Caco-2 (cell line): ENCODE data around the gene C17orf50. TPM values are rescaled to one million over a fixed set of nuclear protein-coding genes. Genes with fewer than 3 reads are reported as not detected.

ENCODE experiments used
- Bru-seq: library from RNA; stranded (reverse); fragments of 400-500 nt; gene quantifications from one replicate; lab custom pipeline; 2021; lab: Mats Ljungman, UMichigan
- BruChase-seq, 2 experiments: library from RNA; stranded (reverse); fragments of 400-500 nt; gene quantifications; one replicate each; lab custom pipeline; 2021; lab: Mats Ljungman, UMichigan
- BruUV-seq: library from RNA; stranded (reverse); fragments of 400-500 nt; replicated peaks from 2 replicates; lab custom pipeline; 2021; lab: Mats Ljungman, UMichigan
- CTCF ChIA-PET: fragments of 300-600 bp; sonication (Branson Sonifier 250); formaldehyde crosslinking; loops from one replicate; lab custom pipeline; 2022; ENCODE audit warnings: antibody characterized with exemption; lab: Charles Lee
- POLR2A ChIA-PET: fragments of 300-600 bp; sonication (Branson Sonifier 250); formaldehyde crosslinking; loops from one replicate; lab custom pipeline; 2022; ENCODE audit warnings: antibody characterized with exemption; lab: Charles Lee
- DNase-seq, 2 experiments: peaks; one replicate each; pipeline versions ENCODE4 v3.0.0 to v3.0.0-alpha.2; 2020 to 2022
- H3K27me3 ChIP-seq: replicated peaks from 2 replicates; pipeline ENCODE4 v1.6.0; 2011; ENCODE audit warnings: low read length; ENCODE audit not compliant: control insufficient read depth, insufficient read depth
- H3K36me3 ChIP-seq: 2 replicates; pipeline ENCODE4 v1.5.1; 2011; ENCODE audit warnings: low read length; ENCODE audit not compliant: control insufficient read depth, insufficient read depth
- H3K4me1 ChIP-seq: fragments of 250-450 bp; sonication (Bioruptor Pico); 2 replicates; pipeline ENCODE4 v1.5.1; 2020; ENCODE audit warnings: mild to moderate bottlenecking
- H3K4me3 ChIP-seq: 2 replicates; pipeline ENCODE4 v1.5.1; 2011; ENCODE audit warnings: low read depth, mild to moderate bottlenecking, control low read depth, low read length
- H3K9me3 ChIP-seq: fragments of 250-450 bp; sonication (Bioruptor Pico); 2 replicates; pipeline ENCODE4 v1.5.1; 2020; ENCODE audit warnings: mild to moderate bottlenecking, moderate library complexity
- H3K27ac Mint-ChIP-seq: one replicate; pipeline ENCODE4 v1.8.0; 2022; ENCODE audit warnings: mixed read lengths; ENCODE audit not compliant: unreplicated experiment
- H3K27me3 Mint-ChIP-seq: one replicate; pipeline ENCODE4 v1.8.0; 2022; ENCODE audit warnings: mixed read lengths; ENCODE audit not compliant: insufficient read depth, unreplicated experiment
- H3K36me3 Mint-ChIP-seq: one replicate; pipeline ENCODE4 v1.8.0; 2022; ENCODE audit warnings: mild to moderate bottlenecking, mixed read lengths; ENCODE audit not compliant: insufficient read depth, unreplicated experiment
- H3K4me1 Mint-ChIP-seq: one replicate; pipeline ENCODE4 v1.8.0; 2022; ENCODE audit warnings: low read depth, mixed read lengths; ENCODE audit not compliant: unreplicated experiment
- H3K4me3 Mint-ChIP-seq: one replicate; pipeline ENCODE4 v1.8.0; 2022; ENCODE audit warnings: mild to moderate bottlenecking, moderate library complexity, mixed read lengths; ENCODE audit not compliant: unreplicated experiment
- H3K9me3 Mint-ChIP-seq: one replicate; pipeline ENCODE4 v1.8.0; 2022; ENCODE audit warnings: mixed read lengths; ENCODE audit not compliant: unreplicated experiment
- intact Hi-C: fragments of 100-400 bp; cut with micrococcal nuclease; formaldehyde crosslinking; loops from one replicate; pipeline ENCODE4 v1.10.0; 2022; ENCODE audit not compliant: unreplicated experiment
- long read RNA-seq: library from polyadenylated mRNA; stranded (forward); transcript quantifications from one replicate; pipeline ENCODE4 v2.0.0, GENCODE V29; 2022
- total RNA-seq: library from RNA; stranded (reverse); gene quantifications from 2 replicates; pipeline ENCODE4 v1.2.3, GENCODE V29; 2022
- TF ChIP-seq, protein P1 (sequence below), 2 experiments: fragments of 200-600 bp in 1 of 2; IDR thresholded peaks; 1 replicate in 1 of 2; 2 replicates in 1 of 2; pipeline versions ENCODE4 v1.5.1 to v1.8.0; 2011 to 2022; ENCODE audit warnings: antibody characterized with exemption in 1 of 2, control low read depth in 1 of 2, inconsistent platforms in 1 of 2, low read depth in 1 of 2, low read length in 1 of 2, mild to moderate bottlenecking in 1 of 2, moderate library complexity in 1 of 2; ENCODE audit not compliant: insufficient read depth in 1 of 2, severe bottlenecking in 1 of 2, unreplicated experiment in 1 of 2

The C17orf50 gene
- total RNA-seq = not detected in 2 replicates
- not detected for Bru-seq, nascent RNA
- percentile 13 among the genes with signal in this experiment for BruChase-seq, experiment 1, labeled RNA remaining after a 2-hour chase
- not detected for BruChase-seq, experiment 2, labeled RNA remaining after a 6-hour chase
- long read RNA-seq, partial matches to known transcripts = 0 of 1 reads
- long read RNA-seq, other reads (novel, unspliced or antisense) = 1 of 1 reads

DNA sequence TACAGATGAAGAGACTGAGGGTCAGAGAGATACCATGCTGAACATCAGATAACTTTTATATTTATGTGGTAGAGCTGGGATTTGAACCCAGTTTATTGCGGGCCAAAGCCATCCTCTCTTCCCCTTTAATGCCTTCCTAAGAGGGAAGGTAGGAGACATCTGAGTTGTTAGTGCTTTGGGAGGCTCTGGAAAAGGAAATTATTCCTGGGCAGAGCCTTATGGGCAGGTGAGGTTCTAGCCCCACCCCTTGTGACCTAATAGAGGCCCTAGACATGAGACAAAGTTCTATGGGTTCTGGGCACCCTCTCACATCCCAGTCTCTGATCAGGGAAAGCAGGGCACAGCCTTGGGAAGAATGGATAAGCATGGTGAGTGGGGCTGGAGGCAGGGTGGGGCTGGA, at the start of gene C17orf50:
Gene C17orf50, plus strand, starts transcription at position 301 of the 400 bp plus-strand sequence. Its CDS starts 55 bp downstream, at position 356.
- BruUV-seq = no TSS peak
- H3K9me3 Mint-ChIP-seq = peaks cover 6% of the 10 kb centered on the region

DNA sequence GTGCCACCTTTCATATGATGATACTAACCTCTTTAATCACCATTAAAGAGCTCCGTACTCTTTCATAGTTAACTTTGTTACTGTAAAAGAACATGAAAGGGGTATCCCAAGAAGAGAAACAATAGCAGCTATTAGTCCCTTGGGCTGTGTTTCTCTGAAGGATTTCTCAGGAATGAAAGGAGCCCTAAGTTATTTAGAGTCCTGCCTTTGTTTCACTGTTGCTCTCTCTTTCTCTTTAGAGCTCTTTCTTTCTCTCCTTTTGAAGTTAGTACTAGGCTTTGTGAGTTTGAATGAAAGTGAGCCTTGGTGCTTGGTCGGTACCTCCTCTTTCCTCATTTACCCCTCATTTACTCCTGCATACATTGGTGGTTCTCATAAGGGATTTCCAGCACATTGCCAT, 49.7 kb upstream of the C17orf50 start:
- BruUV-seq = no TSS peak
- Histone ChIP-seq H3K4me3 (no peak overlapping the region), H3K27me3 (no peaks in the 10 kb centered on the region), H3K4me1 (no peaks in the 10 kb centered on the region), H3K9me3 (no peaks in the 10 kb centered on the region), H3K36me3 (peaks cover 1% of the 10 kb centered on the region; the same call in 1 of the 2 replicates)
- Mint-ChIP-seq H3K36me3 (peaks cover 45% of the 10 kb centered on the region), H3K4me3 (no peak overlapping the region), H3K27me3 (no peaks in the 10 kb centered on the region), H3K27ac (no peak overlapping the region), H3K9me3 (no peaks in the 10 kb centered on the region), H3K4me1 (no peaks in the 10 kb centered on the region)
- TF ChIP-seq, protein P1, sequence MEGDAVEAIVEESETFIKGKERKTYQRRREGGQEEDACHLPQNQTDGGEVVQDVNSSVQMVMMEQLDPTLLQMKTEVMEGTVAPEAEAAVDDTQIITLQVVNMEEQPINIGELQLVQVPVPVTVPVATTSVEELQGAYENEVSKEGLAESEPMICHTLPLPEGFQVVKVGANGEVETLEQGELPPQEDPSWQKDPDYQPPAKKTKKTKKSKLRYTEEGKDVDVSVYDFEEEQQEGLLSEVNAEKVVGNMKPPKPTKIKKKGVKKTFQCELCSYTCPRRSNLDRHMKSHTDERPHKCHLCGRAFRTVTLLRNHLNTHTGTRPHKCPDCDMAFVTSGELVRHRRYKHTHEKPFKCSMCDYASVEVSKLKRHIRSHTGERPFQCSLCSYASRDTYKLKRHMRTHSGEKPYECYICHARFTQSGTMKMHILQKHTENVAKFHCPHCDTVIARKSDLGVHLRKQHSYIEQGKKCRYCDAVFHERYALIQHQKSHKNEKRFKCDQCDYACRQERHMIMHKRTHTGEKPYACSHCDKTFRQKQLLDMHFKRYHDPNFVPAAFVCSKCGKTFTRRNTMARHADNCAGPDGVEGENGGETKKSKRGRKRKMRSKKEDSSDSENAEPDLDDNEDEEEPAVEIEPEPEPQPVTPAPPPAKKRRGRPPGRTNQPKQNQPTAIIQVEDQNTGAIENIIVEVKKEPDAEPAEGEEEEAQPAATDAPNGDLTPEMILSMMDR (IDR thresholded peaks at IDR 0.05; ENCODE audit: insufficient read depth in 1 of 2, low read depth in 1 of 2, low read length in 1 of 2, severe bottlenecking in 1 of 2, unreplicated experiment in 1 of 2) = no peak
- no peak for DNase-seq
- POLR2A ChIA-PET = interaction anchor here (0.5 kb wide), 1 partner anchor 104 kb away, joined by 3 read pairs; no protein-coding TSS in a partner anchor
- intact Hi-C loops = no loop called here
- CTCF ChIA-PET = no interaction called here

More for the DNA sequence above, at the start of gene C17orf50:
- H3K27ac Mint-ChIP-seq = peak within 1 kb of the TSS; percentile 33
- no peak for DNase-seq
- no peaks in the 10 kb centered on the region for H3K27me3 ChIP-seq
- peaks cover 9% of the 10 kb centered on the region for H3K4me1 Mint-ChIP-seq
- intact Hi-C loops = no loop called here
- no peaks in the 10 kb centered on the region for H3K36me3 Mint-ChIP-seq
- POLR2A ChIA-PET = no interaction called here
- no peaks in the 10 kb centered on the region for H3K9me3 ChIP-seq
- H3K27me3 Mint-ChIP-seq = no peaks in the 10 kb centered on the region
- peaks cover 15% of the 10 kb centered on the region for H3K4me1 ChIP-seq
- no peak within 1 kb of the TSS for H3K4me3 ChIP-seq
- no peaks in the 10 kb centered on the region for H3K36me3 ChIP-seq
- CTCF ChIA-PET = interaction anchor here (0.6 kb wide), 1 partner anchor 205 kb away, joined by 4 read pairs; no protein-coding TSS in a partner anchor
- TF ChIP-seq, protein P1 (IDR thresholded peaks at IDR 0.05; ENCODE audit: insufficient read depth in 1 of 2, low read depth in 1 of 2, low read length in 1 of 2, severe bottlenecking in 1 of 2, unreplicated experiment in 1 of 2) = no peak
- H3K4me3 Mint-ChIP-seq = peak within 1 kb of the TSS; percentile 4

DNA sequence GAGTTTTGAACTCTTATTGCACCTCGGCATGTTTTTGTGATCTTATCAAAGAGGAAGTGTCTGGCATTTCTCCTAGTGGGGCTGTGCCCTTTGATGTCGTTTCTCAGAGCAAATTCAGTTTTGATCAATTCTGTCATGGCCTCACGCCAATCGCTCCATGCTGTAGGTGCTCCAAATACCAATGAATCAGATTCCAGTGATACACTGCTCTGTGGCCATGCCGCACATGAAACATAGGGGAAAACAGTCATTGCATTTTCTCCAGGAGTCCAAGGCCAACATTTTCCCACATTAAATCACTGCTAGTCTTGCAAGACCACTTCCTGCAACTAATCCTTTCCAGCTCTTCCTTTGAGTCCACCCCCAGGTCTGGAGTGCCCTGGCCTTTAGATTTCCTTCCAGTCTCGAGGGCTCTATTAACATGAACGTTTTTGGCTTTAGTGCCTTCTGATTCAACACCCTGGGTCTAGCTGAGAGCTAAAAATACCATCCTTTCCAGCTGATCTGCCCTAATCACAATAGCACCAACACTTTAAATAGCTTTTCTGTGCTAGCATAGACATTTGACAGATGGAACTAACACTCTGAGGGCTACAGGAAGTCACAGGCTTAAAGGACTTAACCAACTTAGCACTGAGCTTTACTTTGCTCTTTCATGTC, 47.5 kb upstream of the C17orf50 start:
- peaks cover 8% of the 10 kb centered on the region for H3K4me1 Mint-ChIP-seq
- Histone ChIP-seq H3K9me3 (no peaks in the 10 kb centered on the region), H3K4me3 (no peak overlapping the region), H3K4me1 (no peaks in the 10 kb centered on the region), H3K27me3 (no peaks in the 10 kb centered on the region), H3K36me3 (peaks cover 1% of the 10 kb centered on the region; the same call in 1 of the 2 replicates)
- no peaks in the 10 kb centered on the region for H3K9me3 Mint-ChIP-seq
- TF ChIP-seq, protein P1 (IDR thresholded peaks at IDR 0.05; ENCODE audit: insufficient read depth in 1 of 2, low read depth in 1 of 2, low read length in 1 of 2, severe bottlenecking in 1 of 2, unreplicated experiment in 1 of 2) = no peak
- intact Hi-C loops = no loop called here
- BruUV-seq = no TSS peak
- peaks cover 50% of the 10 kb centered on the region for H3K36me3 Mint-ChIP-seq
- POLR2A ChIA-PET = interaction anchor here (0.5 kb wide), 1 partner anchor 26 kb away, joined by 3 read pairs; no protein-coding TSS in a partner anchor
- no peaks in the 10 kb centered on the region for H3K27me3 Mint-ChIP-seq
- no peak overlapping the region for H3K4me3 Mint-ChIP-seq
- no peak overlapping the region for H3K27ac Mint-ChIP-seq
- no peak for DNase-seq
- CTCF ChIA-PET = no interaction called here
